H1 (cell line): ENCODE data around the gene MARK4. TPM values are rescaled to one million over a fixed set of nuclear protein-coding genes. Genes with fewer than 3 reads are reported as not detected.

Experiments used
- CTCF ChIA-PET: fragments of 300-600 bp; sonication (Branson Sonifier 250); formaldehyde crosslinking; loops from one replicate; lab custom pipeline; 2021; ENCODE audit not compliant: partially characterized antibody; lab: Charles Lee
- POLR2A ChIA-PET: fragments of 300-600 bp; sonication (Branson Sonifier 250); formaldehyde crosslinking; loops from one replicate; lab custom pipeline; 2021; ENCODE audit warnings: inconsistent platforms; ENCODE audit not compliant: partially characterized antibody; lab: Charles Lee
- DNase-seq, 2 experiments: peaks; one replicate each; pipeline versions ENCODE4 v3.0.0 to v3.0.0-alpha.2; 2010 to 2022; ENCODE audit warnings: low spot score in 2 of 2, low read depth in 1 of 2, mixed read lengths in 1 of 2
- FAIRE-seq: peaks from 2 replicates; lab custom pipeline; 2011; peaks lifted over from hg19 to GRCh38; lab: Jason Lieb, UNC
- H2AFZ ChIP-seq: 2 replicates; pipeline ENCODE4 v1.8.1; 2012; ENCODE audit warnings: low read length, inconsistent platforms
- H2AK5ac ChIP-seq: 2 replicates; pipeline ENCODE4 v1.6.1; 2013; ENCODE audit warnings: low read depth, low read length
- H2BK120ac ChIP-seq: replicated peaks from 2 replicates; pipeline ENCODE3; 2013; ENCODE audit warnings: low read depth, low read length, inconsistent platforms
- H2BK12ac ChIP-seq: 2 replicates; pipeline ENCODE4 v1.6.1; 2013; ENCODE audit warnings: low read depth, low read length
- H2BK15ac ChIP-seq: 2 replicates; pipeline ENCODE4 v1.6.1; 2013; ENCODE audit warnings: low read length
- H2BK20ac ChIP-seq: 2 replicates; pipeline ENCODE4 v1.6.1; 2013; ENCODE audit warnings: low read length
- H2BK5ac ChIP-seq: 2 replicates; pipeline ENCODE4 v1.6.1; 2013; ENCODE audit warnings: low read depth, low read length
- H3K14ac ChIP-seq: 2 replicates; pipeline ENCODE4 v1.6.1; 2013; ENCODE audit warnings: inconsistent platforms; ENCODE audit not compliant: insufficient read length
- H3K18ac ChIP-seq: 2 replicates; pipeline ENCODE4 v1.6.1; 2013; ENCODE audit warnings: low read length; ENCODE audit errors: extremely low read depth
- H3K23ac ChIP-seq: 2 replicates; pipeline ENCODE4 v1.6.1; 2013; ENCODE audit warnings: inconsistent platforms; ENCODE audit not compliant: insufficient read length
- H3K23me2 ChIP-seq: 2 replicates; pipeline ENCODE4 v1.6.1; 2013; ENCODE audit warnings: low read depth, low read length
- H3K27ac ChIP-seq: 2 replicates; pipeline ENCODE4 v1.6.1; 2011; ENCODE audit warnings: low read depth, low read length, inconsistent platforms
- H3K27me3 ChIP-seq, 4 experiments: replicated peaks in 1 of 4; 1 replicate in 1 of 4; 2 replicates in 3 of 4; pipeline versions ENCODE4 v1.6.1 to v1.8.1; 2011 to 2013; ENCODE audit warnings: low read length in 3 of 4, mild to moderate bottlenecking in 3 of 4, inconsistent platforms in 2 of 4, mixed read lengths in 2 of 4, moderate library complexity in 1 of 4; ENCODE audit not compliant: control insufficient read depth in 3 of 4, insufficient read depth in 3 of 4; ENCODE audit errors: extremely low read depth in 1 of 4
- H3K36me3 ChIP-seq, 4 experiments: 2 replicates each; pipeline versions ENCODE4 v1.6.1 to v1.8.1; 2011 to 2013; ENCODE audit warnings: mild to moderate bottlenecking in 4 of 4, low read length in 3 of 4, moderate library complexity in 2 of 4, control low read depth in 1 of 4, inconsistent platforms in 1 of 4; ENCODE audit not compliant: insufficient read depth in 4 of 4, control insufficient read depth in 2 of 4
- H3K4ac ChIP-seq: replicated peaks from 2 replicates; pipeline ENCODE3; 2013; ENCODE audit warnings: low read length, low read depth, mixed read lengths, inconsistent platforms; ENCODE audit not compliant: insufficient read length
- H3K4me1 ChIP-seq, 4 experiments: replicated peaks in 1 of 4; 1 replicate in 1 of 4; 2 replicates in 3 of 4; pipeline versions ENCODE4 v1.6.1 to v1.8.1; 2011 to 2013; ENCODE audit warnings: low read length in 3 of 4, inconsistent platforms in 2 of 4, mixed read lengths in 1 of 4; ENCODE audit not compliant: insufficient read depth in 4 of 4, control insufficient read depth in 3 of 4
- H3K4me2 ChIP-seq, 2 experiments: 2 replicates each; pipeline versions ENCODE4 v1.6.1 to v1.8.1; 2011 to 2013; ENCODE audit warnings: low read depth in 2 of 2, low read length in 2 of 2, control low read depth in 1 of 2, inconsistent platforms in 1 of 2, mild to moderate bottlenecking in 1 of 2; ENCODE audit not compliant: insufficient read depth in 1 of 2
- H3K4me3 ChIP-seq, 4 experiments: fragments of 200-600, 300-600 bp in 1 of 4; sonication (generic), shearing (Covaris generic), sonication (Bioruptor Twin) in 1 of 4; 2 replicates each; pipeline versions ENCODE4 v1.5.1 to v1.8.1; 2011 to 2016; ENCODE audit warnings: low read length in 4 of 4, low read depth in 3 of 4, control low read depth in 2 of 4, inconsistent platforms in 2 of 4, mild to moderate bottlenecking in 2 of 4, mixed read lengths in 1 of 4, moderate library complexity in 1 of 4; ENCODE audit not compliant: insufficient read depth in 2 of 4; ENCODE audit errors: extremely low read depth in 1 of 4
- H3K56ac ChIP-seq: replicated peaks from 2 replicates; pipeline ENCODE3; 2013; ENCODE audit warnings: low read depth, mild to moderate bottlenecking, mixed read lengths, low read length, inconsistent platforms; ENCODE audit not compliant: insufficient read length
- H3K79me1 ChIP-seq: 2 replicates; pipeline ENCODE4 v1.6.1; 2013; ENCODE audit warnings: low read depth, low read length, control low read depth
- H3K79me2 ChIP-seq, 2 experiments: 2 replicates each; pipeline versions ENCODE4 v1.6.1 to v1.8.1; 2012 to 2013; ENCODE audit warnings: low read length in 2 of 2, mild to moderate bottlenecking in 2 of 2, inconsistent platforms in 1 of 2; ENCODE audit not compliant: insufficient read depth in 2 of 2, control insufficient read depth in 1 of 2
- H3K9ac ChIP-seq, 4 experiments: replicated peaks in 1 of 4; 1 replicate in 1 of 4; 2 replicates in 3 of 4; pipeline versions ENCODE4 v1.6.1 to v1.8.1; 2011 to 2013; ENCODE audit warnings: low read depth in 3 of 4, low read length in 3 of 4, control low read depth in 2 of 4, mild to moderate bottlenecking in 2 of 4, moderate library complexity in 2 of 4, inconsistent platforms in 1 of 4; ENCODE audit errors: extremely low read depth in 1 of 4
- H3K9me3 ChIP-seq, 2 experiments: 2 replicates each; pipeline versions ENCODE4 v1.6.1 to v1.8.1; 2012 to 2013; ENCODE audit warnings: mild to moderate bottlenecking in 2 of 2, moderate library complexity in 2 of 2, control low read depth in 1 of 2, inconsistent platforms in 1 of 2, low read depth in 1 of 2, low read length in 1 of 2, mixed read lengths in 1 of 2; ENCODE audit not compliant: insufficient read depth in 2 of 2
- H4K20me1 ChIP-seq, 2 experiments: replicated peaks in 1 of 2; 2 replicates each; pipeline versions ENCODE3 to v1.8.1; 2011 to 2013; ENCODE audit warnings: inconsistent platforms in 2 of 2, low read length in 2 of 2, mild to moderate bottlenecking in 1 of 2; ENCODE audit not compliant: insufficient read depth in 2 of 2, control insufficient read depth in 1 of 2
- H4K5ac ChIP-seq: 2 replicates; pipeline ENCODE4 v1.6.1; 2013; ENCODE audit warnings: low read length, low read depth, mixed read lengths, inconsistent platforms; ENCODE audit not compliant: insufficient read length
- H4K8ac ChIP-seq: 2 replicates; pipeline ENCODE4 v1.8.0; 2013; ENCODE audit warnings: mild to moderate bottlenecking, moderate library complexity, low read length, inconsistent platforms; ENCODE audit not compliant: insufficient read depth; ENCODE audit errors: extremely low read depth
- H4K91ac ChIP-seq: replicated peaks from 2 replicates; pipeline ENCODE3; 2013; ENCODE audit warnings: low read length, mixed read lengths, inconsistent platforms; ENCODE audit not compliant: insufficient read length
- ASH2L ChIP-seq: fragments of 200-600, 300-600 bp; sonication (generic); IDR thresholded peaks from one replicate; pipeline ENCODE4 v1.7.1; 2017; ENCODE audit warnings: low read length
- E2F6 ChIP-seq: IDR thresholded peaks from 2 replicates; pipeline ENCODE4 v1.6.1; 2012; ENCODE audit warnings: inconsistent platforms
- KDM4A ChIP-seq: IDR thresholded peaks from one replicate; pipeline ENCODE4 v1.7.1; 2012; ENCODE audit warnings: low read depth, mild to moderate bottlenecking, moderate library complexity, low read length, inconsistent platforms; ENCODE audit not compliant: severe bottlenecking
- KDM5A ChIP-seq: fragments of 200-600 bp; IDR thresholded peaks from 2 replicates; pipeline ENCODE4 v1.7.1; 2012; ENCODE audit warnings: mild to moderate bottlenecking, low read length, inconsistent platforms, mixed read lengths
- NRF1 ChIP-seq: IDR thresholded peaks from 2 replicates; pipeline ENCODE4 v1.6.1; 2011; ENCODE audit warnings: mild to moderate bottlenecking, low read depth, low read length, improper control_type of control experiment
- POLR2AphosphoS5 ChIP-seq: IDR thresholded peaks from 2 replicates; pipeline ENCODE4 v1.6.1; 2011; ENCODE audit warnings: low read depth, low read length
- RFX5 ChIP-seq: IDR thresholded peaks from 2 replicates; pipeline ENCODE4 v1.6.1; 2011; ENCODE audit warnings: low read depth, low read length, improper control_type of control experiment, borderline replicate concordance
- RNF2 ChIP-seq: fragments of 200-900, 300-1000 bp; sonication (generic); IDR thresholded peaks from 2 replicates; pipeline ENCODE4 v1.7.1; 2016; ENCODE audit warnings: borderline replicate concordance, low read depth, mild to moderate bottlenecking, antibody characterized with exemption, low read length; ENCODE audit not compliant: poor library complexity, severe bottlenecking; ENCODE audit errors: missing control alignments
- SP1 ChIP-seq: IDR thresholded peaks from 2 replicates; pipeline ENCODE4 v1.6.1; 2011; ENCODE audit warnings: low read depth, low read length
- SUZ12 ChIP-seq: fragments of 200-600 bp; sonication (generic); IDR thresholded peaks from 2 replicates; pipeline ENCODE4 v1.6.1; 2012; ENCODE audit warnings: mild to moderate bottlenecking, inconsistent platforms, low read length, moderate library complexity, mixed read lengths
- WGBS, 2 experiments: shearing (Covaris generic) in 1 of 2; methylation state at CpG; one replicate each; pipeline versions ENCODE4 v1.1.6 to v1.1.7; 2013 to 2015; ENCODE audit warnings: low lambda C conversion rate in 2 of 2, mixed read lengths in 2 of 2, inconsistent platforms in 1 of 2, low coverage in 1 of 2, missing lambda C conversion rate in 1 of 2; ENCODE audit not compliant: insufficient replicate concordance in 2 of 2, insufficient coverage in 1 of 2, insufficient read length in 1 of 2; ENCODE audit errors: extremely low coverage in 1 of 2, missing lambda C conversion rate in 1 of 2; 5-methylcytosine and 5-hydroxymethylcytosine counted together
- polyA plus RNA-seq, 7 experiments: library from polyadenylated mRNA; depleted of rRNA in 3 of 7; stranded (reverse) in 5 of 7; unstranded in 2 of 7; fragments of >200 nt in 5 of 7; fragments of 200-250 nt in 2 of 7; gene quantifications; 1 replicate in 5 of 7; 2 replicates in 1 of 7; 4 replicates in 1 of 7; pipeline versions ENCODE4 v1.2.1 to v1.2.3, GENCODE V29; 2011 to 2013; ENCODE audit warnings: missing spikeins in 2 of 7, mixed read lengths in 2 of 7
- total RNA-seq: library from RNA; stranded (reverse); fragmentation: NEBNext Ultra II Directional; extraction: Animal tissue kit (Norgen Biotek cat#: 25700); gene quantifications from 2 replicates; pipeline ENCODE4 v1.2.1, GENCODE V29; 2021

The MARK4 gene
- total and polyA plus RNA-seq, 2 of the 8 experiments (the other 6 are each of a cell fraction or from before 2014, with no cell fraction given), result 12.3 to 49.8 TPM

- ChIA-PET POLR2A (interaction anchor here (1.8 kb wide), 1 partner anchor 22 kb away, joined by 8 read pairs; no protein-coding TSS in a partner anchor), CTCF (interaction anchor here (1.2 to 3.5 kb wide), 5 partner anchors 8 to 82 kb away, joined by 3 to 17 read pairs (median 4); no protein-coding TSS in a partner anchor)
- no peaks in the 10 kb centered on the region for H3K79me1 ChIP-seq
- no peak overlapping the region for H4K5ac ChIP-seq
- H3K27ac ChIP-seq, result no peak overlapping the region
- H3K23me2 ChIP-seq, result peaks cover 17% of the 10 kb centered on the region; the same call in 1 of the 2 replicates
- H3K14ac ChIP-seq, result no peak overlapping the region
- no peak overlapping the region for H3K23ac ChIP-seq
- H2BK5ac ChIP-seq, result no peak overlapping the region; the same call in 1 of the 2 replicates
- no peak overlapping the region for H2AFZ ChIP-seq
- H4K20me1 ChIP-seq, result no peaks in the 10 kb centered on the region
- peak overlapping the region; percentile 25; the same call in 1 of the 2 replicates for H2BK15ac ChIP-seq
- H3K9ac ChIP-seq, result no peak overlapping the region; a peak in 1 of 7 replicates
- peaks cover 14 to 44% (median 36%) of the 10 kb centered on the region in 4 experiments for H3K27me3 ChIP-seq
- no peak overlapping the region for H2AK5ac ChIP-seq
- H2BK12ac ChIP-seq, result peak overlapping the region; percentile 81; the same call in 1 of the 2 replicates
- peak in 1 of 2 experiments; percentile 72 for DNase-seq
- peak overlapping the region; percentile 62 for H4K8ac ChIP-seq
- FAIRE-seq, result no peak
- H3K79me2 ChIP-seq, result no peaks in the 10 kb centered on the region
- 9% methylated on average over 35 of the region's 35 CpGs; no CpG with 5 or more reads in 1 of the 2 experiments for WGBS, 2 experiments
- no peak overlapping the region for H4K91ac ChIP-seq
- H3K4ac ChIP-seq, result no peak overlapping the region
- no peaks in the 10 kb centered on the region; a peak in 1 of 8 replicates for H3K36me3 ChIP-seq
- no peak overlapping the region for H3K56ac ChIP-seq
- peak overlapping the region; percentile 73 to 78 for H3K4me2 ChIP-seq
- peaks cover 0 to 16% (median 10%) of the 10 kb centered on the region in 4 experiments; a peak in 5 of 7 replicates for H3K4me1 ChIP-seq
- no peak overlapping the region for H2BK20ac ChIP-seq
- peak overlapping the region; percentile 18 for H2BK120ac ChIP-seq
- H3K4me3 ChIP-seq, result peak overlapping the region; percentile 15 to 63 (median 40); a peak in 7 of 8 replicates
- peak overlapping the region; percentile 78 for H3K18ac ChIP-seq
- no peaks in the 10 kb centered on the region; a peak in 1 of 4 replicates for H3K9me3 ChIP-seq
- no peak for TF ChIP-seq POLR2AphosphoS5
- TF ChIP-seq SP1, result no peak
- TF ChIP-seq KDM4A, result peak; percentile 90
- no peak for TF ChIP-seq NRF1
- TF ChIP-seq KDM5A, result no peak
- peak; percentile 61 for TF ChIP-seq RNF2
- peak; percentile 64 for TF ChIP-seq ASH2L
- TF ChIP-seq RFX5, result no peak
- TF ChIP-seq SUZ12, result peak; percentile 56; the same call in 1 of the 2 replicates
- TF ChIP-seq E2F6, result peak; percentile 42; the same call in 1 of the 2 replicates
Observed at GRCh38 chr19:45215391-45216191, 35.5 kb upstream of the MARK4 start.
